HG03066 (cell line): ENCODE measurements around the gene LSM12.

Source experiments
- ATAC-seq: cut with Tn5 transposase; IDR thresholded peaks from one replicate; pipeline ENCODE4 v1.9.1; 2021; ENCODE audit warnings: low read depth; ENCODE audit not compliant: unreplicated experiment

Gene LSM12

DNA sequence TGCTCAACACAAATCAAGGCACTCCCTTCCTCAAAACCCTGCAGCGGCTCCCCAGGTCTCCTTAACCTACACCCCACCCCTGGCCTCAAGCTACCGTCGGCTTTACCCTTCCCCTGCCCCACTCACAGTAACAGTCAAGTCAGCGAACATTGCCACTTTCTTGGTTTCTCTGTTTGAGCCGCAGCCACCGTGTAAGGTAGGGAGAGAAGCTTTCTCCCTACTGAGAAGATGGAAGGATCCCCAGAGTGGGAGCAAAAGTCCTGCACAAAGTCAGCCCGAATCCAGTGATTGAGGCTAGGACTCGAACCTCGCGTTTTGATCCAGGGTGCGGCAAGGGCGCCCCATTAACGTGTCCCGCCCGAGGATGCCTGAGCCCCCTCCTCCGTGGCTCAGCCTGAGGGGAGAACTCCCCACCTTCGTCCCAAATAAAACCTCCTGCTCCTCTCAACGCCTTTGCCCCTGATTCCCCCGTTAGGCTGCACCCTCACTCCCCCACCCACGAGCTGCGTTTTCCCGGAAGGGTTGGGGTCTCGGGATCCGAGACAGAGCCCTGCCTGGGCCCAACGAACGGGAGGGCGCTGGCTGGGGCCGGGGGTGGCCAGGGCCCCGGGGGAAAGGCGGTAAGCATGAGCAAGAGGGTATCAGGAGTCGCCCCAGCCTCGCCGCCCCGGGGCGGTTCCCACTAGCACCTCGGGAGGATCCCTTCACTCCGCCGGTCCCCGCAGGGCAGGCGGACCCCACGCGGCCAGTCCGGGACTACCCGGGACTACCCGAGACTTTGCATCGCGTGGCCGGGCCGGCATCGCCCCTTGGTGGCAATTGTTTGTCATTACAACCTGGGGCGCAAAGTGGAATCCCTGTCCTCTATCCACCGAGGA, 72.0 kb downstream of the LSM12 start:
- ATAC-seq, result no peak

DNA sequence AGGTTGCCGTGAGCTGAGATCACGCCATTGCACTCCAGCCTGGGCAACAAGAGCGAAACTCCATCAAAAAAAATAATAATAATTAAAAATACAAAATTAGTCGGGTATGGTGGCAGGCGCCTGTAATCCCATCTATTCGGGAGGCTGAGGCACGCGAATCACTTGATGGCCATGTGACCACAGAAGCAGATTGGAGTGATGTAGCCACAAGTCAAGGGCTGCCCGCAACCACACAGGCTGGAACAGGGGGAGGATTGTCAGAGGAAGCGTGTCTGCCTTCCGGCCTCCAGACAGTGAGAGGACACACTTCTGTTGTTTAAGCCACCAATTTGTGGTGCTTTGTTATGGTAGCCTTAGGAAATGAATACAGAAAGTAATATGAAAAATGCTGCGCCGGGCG, 73.8 kb downstream of the LSM12 start:
- no peak for ATAC-seq

DNA sequence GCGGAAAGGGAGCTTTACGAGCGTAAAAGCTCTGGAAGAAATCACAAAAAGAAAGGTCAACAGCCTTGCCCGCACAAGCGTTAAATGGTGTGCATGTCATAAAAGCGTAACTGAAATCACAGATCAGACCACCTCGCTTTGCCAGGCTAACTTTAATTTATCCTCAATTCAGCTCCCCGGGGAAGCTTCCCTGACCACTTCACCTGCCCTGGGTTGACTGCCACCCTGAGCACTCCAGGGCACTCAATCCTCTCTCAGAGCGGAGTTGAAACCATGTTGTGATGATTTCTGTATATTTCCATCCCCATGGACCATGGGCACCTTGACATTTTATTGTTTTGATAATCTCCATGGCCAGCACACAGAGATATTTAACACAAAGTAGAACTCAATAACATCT, 78.2 kb downstream of the LSM12 start:
- no peak for ATAC-seq

GRCh38 chr17:43987131-43988021, 79.1 kb downstream of the LSM12 start:
- no peak for ATAC-seq

DNA sequence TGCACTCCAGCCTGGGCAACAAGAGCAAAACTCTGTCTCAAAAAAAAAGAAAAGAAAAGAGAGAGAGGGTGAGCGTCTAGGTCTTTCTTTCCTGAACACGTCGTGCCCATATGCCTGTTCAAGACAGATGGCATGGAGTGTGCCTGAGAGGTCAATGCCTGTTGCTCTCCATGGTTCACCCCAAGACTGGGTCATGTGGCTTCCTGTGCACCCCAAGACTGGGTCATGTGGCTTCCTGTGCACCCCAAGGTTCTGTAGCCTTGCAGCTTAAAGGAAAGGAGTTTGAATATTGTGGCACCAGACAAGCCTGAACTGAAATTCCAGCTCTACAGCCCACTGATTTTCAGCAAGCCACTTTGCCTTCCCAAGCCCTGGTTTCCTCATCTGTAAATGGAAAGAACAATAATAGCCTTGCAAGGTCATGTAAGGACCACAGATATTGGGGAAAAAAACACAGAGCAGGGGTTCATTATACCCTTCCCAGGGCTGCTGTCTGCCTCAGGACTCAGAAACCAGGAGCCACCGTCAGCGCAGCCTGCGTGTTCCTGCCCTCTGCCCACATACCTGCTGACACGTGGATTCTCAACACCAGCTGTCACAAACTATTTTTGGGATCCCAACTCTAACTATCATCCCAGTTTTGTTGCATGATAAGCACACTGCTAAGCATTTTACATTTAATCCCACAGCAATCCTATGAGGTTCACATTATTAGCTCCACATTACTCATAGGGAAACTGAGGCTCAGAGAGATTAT, 80.1 kb downstream of the LSM12 start:
- ATAC-seq, result no peak

DNA sequence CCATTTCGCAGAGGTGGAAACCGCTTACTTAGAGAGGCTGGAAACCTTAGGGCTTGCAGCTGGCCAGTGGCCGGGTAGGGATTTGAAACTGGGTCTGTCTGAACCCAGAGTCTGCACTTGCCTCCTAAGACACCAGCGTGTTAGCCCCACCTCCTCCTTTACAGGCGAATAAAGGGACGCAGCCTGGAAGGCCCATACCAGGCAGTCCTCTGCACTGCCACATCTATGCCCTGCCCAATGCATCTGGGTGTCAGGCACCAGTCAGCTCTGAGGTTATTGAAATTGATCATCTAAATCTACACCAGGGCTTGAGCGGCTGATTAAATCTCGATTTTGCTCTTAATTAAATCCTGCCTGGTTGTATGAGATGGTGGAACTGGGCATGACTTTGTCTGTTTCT, 82.0 kb downstream of the LSM12 start:
- ATAC-seq, result no peak
